ENCODE results near the gene KCTD10. TPM values are rescaled to one million over a fixed set of nuclear protein-coding genes. Genes with fewer than 3 reads are reported as not detected.

Gene KCTD10
- total RNA-seq, 1 experiment from 2014 or later: 71.3 TPM

DNA sequence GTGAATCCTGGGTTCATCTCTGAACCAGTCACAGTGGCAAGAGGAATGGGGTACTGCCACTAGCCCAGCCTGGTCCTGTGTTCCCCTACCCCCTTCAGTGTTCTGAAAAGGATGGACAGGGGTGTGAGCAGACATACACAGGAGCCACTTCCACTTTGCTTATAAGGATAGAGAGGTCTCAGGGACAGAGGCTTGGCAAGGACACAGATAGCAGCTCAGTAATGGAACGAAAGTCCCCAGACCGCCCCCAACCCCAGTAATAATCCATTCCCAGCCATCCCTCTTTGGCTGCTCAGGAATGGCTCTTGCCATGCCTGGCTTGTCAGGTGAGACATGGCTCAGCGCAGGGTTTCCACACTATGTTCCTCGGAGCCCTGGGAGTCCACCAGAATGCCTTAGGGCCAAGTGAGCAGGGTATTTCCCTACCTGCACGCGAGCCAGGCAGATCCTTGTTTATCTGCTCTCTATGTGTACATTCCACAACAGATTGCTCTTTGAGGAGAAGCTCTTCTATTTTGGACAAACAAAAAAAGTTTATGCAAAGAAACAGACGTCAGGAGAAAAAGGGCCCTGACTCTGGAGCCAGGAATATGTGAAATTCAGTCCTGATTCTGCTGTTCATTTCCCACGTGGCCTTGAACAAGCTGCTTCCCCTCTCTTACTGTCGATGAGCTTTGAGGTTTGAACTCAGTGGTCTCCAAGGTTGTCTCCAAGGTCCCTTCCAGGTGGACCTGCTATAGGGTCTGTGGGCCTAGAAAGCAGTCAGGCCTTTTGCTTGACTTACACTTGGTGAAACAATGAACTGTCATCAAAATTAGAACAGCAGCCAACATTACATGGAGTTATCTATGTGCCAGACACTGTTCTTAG, 10.3 kb upstream of the KCTD10 start:
- peaks cover 12 to 74% (median 65%) of the 10 kb centered on the region in 3 experiments; a peak in 6 of 7 replicates for H3K36me3 Mint-ChIP-seq (ENCODE audit: insufficient read depth in 1 of 3, low read depth in 3 of 3)
- H3K27ac Mint-ChIP-seq: no peak overlapping the region

More for the DNA sequence above, 10.3 kb upstream of the KCTD10 start:
- no peak overlapping the region for H3T11ph ChIP-seq (ENCODE audit: low read length)
- no peaks in the 10 kb centered on the region for H3K23me2 ChIP-seq (ENCODE audit: insufficient read length, low read depth, low read length, poor library complexity, severe bottlenecking)
- H3K4me3 Mint-ChIP-seq: no peak overlapping the region
- H4K20me1 ChIP-seq (ENCODE audit: control insufficient read depth, insufficient read depth, insufficient read length): no peaks in the 10 kb centered on the region
- H2BK20ac ChIP-seq (ENCODE audit: low read depth, low read length, poor library complexity, severe bottlenecking): no peak overlapping the region
- DNase-seq: no peak
- no peak overlapping the region for H3K4ac ChIP-seq (ENCODE audit: low read depth, low read length)
- no peak overlapping the region for H2BK12ac ChIP-seq (ENCODE audit: insufficient read length, low read depth, low read length)
- H3K4me1 Mint-ChIP-seq: no peaks in the 10 kb centered on the region
- H3K9me3 Mint-ChIP-seq: no peaks in the 10 kb centered on the region
- no peak overlapping the region for H4K8ac ChIP-seq (replicated peaks; ENCODE audit: insufficient read length, low read depth, low read length)
- no peak overlapping the region for H4K91ac ChIP-seq (ENCODE audit: insufficient read length, low read depth, low read length)
- no peaks in the 10 kb centered on the region for H3K27me3 Mint-ChIP-seq (ENCODE audit: low read depth)
- no peak overlapping the region for H2BK120ac ChIP-seq (ENCODE audit: low read depth, low read length, poor library complexity, severe bottlenecking)
- no peak overlapping the region for H3K9ac ChIP-seq (ENCODE audit: extremely low read depth, insufficient read length, low read length)
- H4K5ac ChIP-seq (ENCODE audit: insufficient read length, low read depth, low read length): no peak overlapping the region
- H3K4me2 ChIP-seq (ENCODE audit: insufficient read depth, insufficient read length, low read length): no peak overlapping the region
- no peak overlapping the region for H3K27ac ChIP-seq (ENCODE audit: insufficient read length, low read depth, low read length)
- no peaks in the 10 kb centered on the region for H3K79me1 ChIP-seq (ENCODE audit: insufficient read depth, low read depth, low read length, poor library complexity, severe bottlenecking)
- no peak overlapping the region for H2AK5ac ChIP-seq (ENCODE audit: insufficient read length, low read length)
- no peak overlapping the region for H2BK15ac ChIP-seq (ENCODE audit: low read depth, low read length)
- no peaks in the 10 kb centered on the region; the same call in 1 of the 2 replicates for H3K79me2 ChIP-seq (ENCODE audit: insufficient read depth, low read length)
- H3K18ac ChIP-seq (ENCODE audit: insufficient read length, low read depth, low read length): no peak overlapping the region
- no peaks in the 10 kb centered on the region for H3K9me3 ChIP-seq (ENCODE audit: control insufficient read depth, low read depth, low read length)
- TF ChIP-seq, protein P1, sequence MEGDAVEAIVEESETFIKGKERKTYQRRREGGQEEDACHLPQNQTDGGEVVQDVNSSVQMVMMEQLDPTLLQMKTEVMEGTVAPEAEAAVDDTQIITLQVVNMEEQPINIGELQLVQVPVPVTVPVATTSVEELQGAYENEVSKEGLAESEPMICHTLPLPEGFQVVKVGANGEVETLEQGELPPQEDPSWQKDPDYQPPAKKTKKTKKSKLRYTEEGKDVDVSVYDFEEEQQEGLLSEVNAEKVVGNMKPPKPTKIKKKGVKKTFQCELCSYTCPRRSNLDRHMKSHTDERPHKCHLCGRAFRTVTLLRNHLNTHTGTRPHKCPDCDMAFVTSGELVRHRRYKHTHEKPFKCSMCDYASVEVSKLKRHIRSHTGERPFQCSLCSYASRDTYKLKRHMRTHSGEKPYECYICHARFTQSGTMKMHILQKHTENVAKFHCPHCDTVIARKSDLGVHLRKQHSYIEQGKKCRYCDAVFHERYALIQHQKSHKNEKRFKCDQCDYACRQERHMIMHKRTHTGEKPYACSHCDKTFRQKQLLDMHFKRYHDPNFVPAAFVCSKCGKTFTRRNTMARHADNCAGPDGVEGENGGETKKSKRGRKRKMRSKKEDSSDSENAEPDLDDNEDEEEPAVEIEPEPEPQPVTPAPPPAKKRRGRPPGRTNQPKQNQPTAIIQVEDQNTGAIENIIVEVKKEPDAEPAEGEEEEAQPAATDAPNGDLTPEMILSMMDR (conservative IDR thresholded peaks at IDR 0.05): no peak
- H3K14ac ChIP-seq (ENCODE audit: insufficient read depth, low read length): no peak overlapping the region
- no peak overlapping the region for H3K23ac ChIP-seq (ENCODE audit: insufficient read length, low read depth, low read length)
- H3K27me3 ChIP-seq (ENCODE audit: insufficient read depth, low read length): no peaks in the 10 kb centered on the region
- no peak overlapping the region for H2AFZ ChIP-seq (ENCODE audit: low read length)
- no CpG with 5 or more reads among the region's 9 CpGs for WGBS (ENCODE audit: extremely low coverage, insufficient read length, low lambda C conversion rate)
- H2BK5ac ChIP-seq (ENCODE audit: insufficient read length, low read length): no peak overlapping the region
- no peak overlapping the region for H3K56ac ChIP-seq (ENCODE audit: insufficient read length, low read depth, low read length)
- no peaks in the 10 kb centered on the region for H3K4me1 ChIP-seq (ENCODE audit: insufficient read depth, low read length)
